Measurements from ENCODE around the gene SCGN.

The SCGN gene

DNA sequence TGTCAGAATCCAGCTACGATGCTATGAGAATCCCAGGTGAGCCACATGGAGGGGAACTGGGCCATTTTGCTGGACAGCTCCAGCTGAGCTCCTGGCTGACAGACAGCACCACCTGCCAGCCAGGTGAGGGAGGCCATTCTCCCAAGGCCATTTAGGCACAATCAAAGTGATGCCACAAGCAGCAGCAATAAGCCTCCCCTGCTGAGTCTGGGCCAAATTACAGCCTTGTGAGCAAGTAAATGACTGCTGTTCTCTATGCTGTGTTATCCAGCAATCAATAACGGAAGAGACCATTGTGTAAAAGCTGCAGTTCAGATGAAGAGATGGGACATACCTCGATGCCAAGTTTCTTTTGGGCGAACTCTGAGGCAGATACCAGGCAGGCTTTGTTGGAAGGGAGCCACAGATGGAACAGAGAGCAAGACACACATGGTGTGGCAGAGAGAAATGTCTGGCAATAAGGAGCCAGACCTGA, 14.0 kb upstream of the SCGN start:
- no peak overlapping the region for H3K4me3 ChIP-seq (ENCODE audit: low read depth, low read length)
- DNase-seq (ENCODE audit: low read depth), result no peak
- TF ChIP-seq, protein P1, sequence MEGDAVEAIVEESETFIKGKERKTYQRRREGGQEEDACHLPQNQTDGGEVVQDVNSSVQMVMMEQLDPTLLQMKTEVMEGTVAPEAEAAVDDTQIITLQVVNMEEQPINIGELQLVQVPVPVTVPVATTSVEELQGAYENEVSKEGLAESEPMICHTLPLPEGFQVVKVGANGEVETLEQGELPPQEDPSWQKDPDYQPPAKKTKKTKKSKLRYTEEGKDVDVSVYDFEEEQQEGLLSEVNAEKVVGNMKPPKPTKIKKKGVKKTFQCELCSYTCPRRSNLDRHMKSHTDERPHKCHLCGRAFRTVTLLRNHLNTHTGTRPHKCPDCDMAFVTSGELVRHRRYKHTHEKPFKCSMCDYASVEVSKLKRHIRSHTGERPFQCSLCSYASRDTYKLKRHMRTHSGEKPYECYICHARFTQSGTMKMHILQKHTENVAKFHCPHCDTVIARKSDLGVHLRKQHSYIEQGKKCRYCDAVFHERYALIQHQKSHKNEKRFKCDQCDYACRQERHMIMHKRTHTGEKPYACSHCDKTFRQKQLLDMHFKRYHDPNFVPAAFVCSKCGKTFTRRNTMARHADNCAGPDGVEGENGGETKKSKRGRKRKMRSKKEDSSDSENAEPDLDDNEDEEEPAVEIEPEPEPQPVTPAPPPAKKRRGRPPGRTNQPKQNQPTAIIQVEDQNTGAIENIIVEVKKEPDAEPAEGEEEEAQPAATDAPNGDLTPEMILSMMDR (IDR thresholded peaks at IDR 0.05; ENCODE audit: insufficient read depth, low read depth, low read length, missing control alignments), result no peak

DNA sequence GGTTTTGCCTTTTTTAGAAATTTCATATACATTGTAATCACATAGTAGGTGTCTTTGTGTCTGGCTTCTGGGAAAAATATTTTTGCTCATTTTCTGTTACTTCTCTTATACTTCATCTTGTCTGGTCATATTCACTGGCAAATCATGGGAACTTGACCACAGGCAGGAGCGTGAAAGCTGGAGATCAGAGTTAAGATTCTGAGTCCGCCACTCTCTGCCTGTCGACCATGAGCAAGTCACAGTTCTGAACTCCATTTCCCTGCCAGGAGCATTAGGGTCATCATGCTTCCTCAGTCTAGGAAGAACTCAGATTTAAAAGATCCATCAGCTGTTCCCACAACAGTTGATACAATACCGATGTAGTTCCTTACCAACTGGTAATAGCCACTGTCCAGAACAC, 12.4 kb upstream of the SCGN start:
- TF ChIP-seq, protein P1 (IDR thresholded peaks at IDR 0.05; ENCODE audit: insufficient read depth, low read depth, low read length, missing control alignments), result no peak
- DNase-seq (ENCODE audit: low read depth), result no peak
- no peak overlapping the region for H3K4me3 ChIP-seq (ENCODE audit: low read depth, low read length)

DNA sequence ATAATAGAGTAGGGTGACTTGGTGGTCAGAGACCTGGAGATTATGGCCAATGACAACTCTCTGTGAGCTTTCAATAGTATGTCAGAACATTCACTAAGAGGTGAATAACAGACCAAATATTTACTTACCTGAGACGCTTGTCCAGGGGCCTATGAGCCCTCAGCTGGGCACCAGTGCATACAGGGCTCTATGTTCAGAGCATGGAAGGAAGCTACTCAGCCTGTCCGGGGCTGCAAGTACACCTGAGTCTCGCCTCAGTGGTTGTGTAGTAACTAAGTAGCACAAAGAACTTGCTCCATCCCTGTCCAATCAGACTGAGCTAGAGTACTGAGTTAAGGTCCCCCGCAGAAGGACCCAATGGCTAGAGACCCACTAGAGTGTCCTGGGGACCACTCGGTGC, 11.6 kb upstream of the SCGN start:
- no peak for DNase-seq (ENCODE audit: low read depth)
- H3K4me3 ChIP-seq (ENCODE audit: low read depth, low read length), result no peak overlapping the region
- TF ChIP-seq, protein P1 (IDR thresholded peaks at IDR 0.05; ENCODE audit: insufficient read depth, low read depth, low read length, missing control alignments), result no peak

DNA sequence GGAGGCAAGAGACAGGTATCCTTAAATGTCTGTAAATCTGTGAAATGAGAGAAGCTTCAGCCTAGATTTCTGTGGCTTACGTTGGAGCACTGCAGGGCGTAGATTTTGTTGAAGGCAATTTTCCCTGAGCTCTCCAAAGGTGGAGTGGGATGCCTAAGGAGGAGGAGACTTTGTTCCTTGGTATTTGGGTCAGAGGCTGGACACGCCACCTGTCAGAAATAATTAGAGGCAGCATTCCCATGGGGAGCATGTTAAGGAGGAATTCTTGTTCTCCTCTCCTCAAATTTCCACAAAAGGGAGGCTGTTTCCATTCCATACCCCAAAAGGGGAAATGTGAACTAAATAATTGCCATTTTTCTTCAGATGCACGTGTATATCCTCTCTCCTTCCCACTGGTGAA, 11.1 kb upstream of the SCGN start:
- TF ChIP-seq, protein P1 (IDR thresholded peaks at IDR 0.05; ENCODE audit: insufficient read depth, low read depth, low read length, missing control alignments), result no peak
- DNase-seq (ENCODE audit: low read depth), result no peak
- no peak overlapping the region for H3K4me3 ChIP-seq (ENCODE audit: low read depth, low read length)

DNA sequence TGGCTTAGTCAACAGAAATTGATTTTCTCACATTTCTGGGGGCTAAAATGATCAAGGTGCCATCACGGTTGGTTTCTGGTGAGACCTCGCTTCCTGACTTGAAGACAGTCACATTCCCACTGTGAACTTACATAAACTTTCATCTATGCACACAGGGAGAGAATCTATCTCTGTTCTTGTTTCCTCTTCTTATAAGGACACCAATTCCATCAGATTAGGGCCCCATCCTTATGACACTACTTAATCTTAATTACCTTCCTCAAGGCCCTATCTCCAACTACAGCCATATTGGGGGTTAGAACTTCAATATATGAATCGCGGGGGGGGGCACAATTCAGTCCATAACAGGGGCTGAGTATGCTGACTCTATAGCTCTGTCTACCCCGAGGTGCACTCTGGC, 10.6 kb upstream of the SCGN start:
- TF ChIP-seq, protein P1 (IDR thresholded peaks at IDR 0.05; ENCODE audit: insufficient read depth, low read depth, low read length, missing control alignments), result no peak
- no peak for DNase-seq (ENCODE audit: low read depth)
- no peak overlapping the region for H3K4me3 ChIP-seq (ENCODE audit: low read depth, low read length)

DNA sequence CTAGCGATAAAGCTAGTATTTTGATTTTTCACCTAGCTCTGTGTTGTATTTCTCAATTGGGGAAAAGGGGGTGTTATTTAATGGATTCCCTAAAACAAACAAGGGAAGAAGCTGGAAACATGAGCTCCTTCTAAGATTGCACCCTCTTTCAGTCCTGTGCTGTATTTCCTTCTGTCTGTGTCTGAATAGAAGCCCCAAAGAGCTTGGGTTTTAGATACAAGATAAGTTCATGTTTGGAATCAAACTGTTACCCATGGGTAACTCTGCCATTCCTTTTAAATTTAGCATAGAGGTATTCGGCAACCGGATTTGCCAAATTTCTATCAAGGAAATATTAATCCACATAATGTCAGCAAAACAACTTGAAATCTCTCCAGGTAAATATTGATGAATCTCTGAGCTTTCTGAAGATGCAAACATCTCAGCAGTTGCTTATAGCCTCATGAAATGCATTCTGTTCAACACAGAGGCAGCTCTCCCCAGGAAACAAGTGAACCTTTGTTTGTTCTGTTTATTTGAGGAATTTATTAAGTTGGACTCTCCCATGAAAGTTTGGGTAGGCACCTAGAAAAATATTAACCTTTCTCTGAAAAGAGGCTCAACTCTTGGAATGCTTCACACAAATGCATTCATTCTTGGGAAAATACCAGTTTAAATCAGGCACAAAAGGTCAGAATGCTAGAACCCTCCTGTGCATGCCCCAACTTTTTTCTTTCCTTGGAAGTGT, 9.9 kb upstream of the SCGN start:
- no peak for DNase-seq (ENCODE audit: low read depth)
- TF ChIP-seq, protein P1 (IDR thresholded peaks at IDR 0.05; ENCODE audit: insufficient read depth, low read depth, low read length, missing control alignments), result no peak
- no peak overlapping the region for H3K4me3 ChIP-seq (ENCODE audit: low read depth, low read length)

Measured in GM12865 (cell line).